H1 (cell line): ENCODE results near the gene POLG.

Experiments
- EZH2 ChIP-seq: fragments of 200-600 bp; sonication (generic); IDR thresholded peaks from 2 replicates; pipeline ENCODE4 v1.7.1; 2012; ENCODE audit warnings: low read depth, mild to moderate bottlenecking, moderate library complexity, low read length, inconsistent platforms; ENCODE audit not compliant: severe bottlenecking
- SIN3A ChIP-seq, 2 experiments: IDR thresholded peaks in 1 of 2; conservative IDR thresholded peaks in 1 of 2; 2 replicates each; pipeline ENCODE4 v1.6.1; 2011 to 2012; ENCODE audit warnings: low read length in 2 of 2, improper control_type of control experiment in 1 of 2, low read depth in 1 of 2, mild to moderate bottlenecking in 1 of 2
- TF ChIP-seq, protein P1 (sequence below): IDR thresholded peaks from 2 replicates; pipeline ENCODE4 v1.6.1; 2012; ENCODE audit warnings: inconsistent platforms
- TF ChIP-seq, protein P2 (sequence below), 3 experiments: IDR thresholded peaks; 1 replicate in 2 of 3; 2 replicates in 1 of 3; pipeline versions ENCODE4 v1.5.1 to v1.6.1; 2011; ENCODE audit warnings: low read length in 3 of 3, mild to moderate bottlenecking in 3 of 3, inconsistent platforms in 2 of 3, low read depth in 1 of 3, moderate library complexity in 1 of 3; ENCODE audit not compliant: insufficient read depth in 1 of 3; ENCODE audit errors: control extremely low read depth in 1 of 3

DNA sequence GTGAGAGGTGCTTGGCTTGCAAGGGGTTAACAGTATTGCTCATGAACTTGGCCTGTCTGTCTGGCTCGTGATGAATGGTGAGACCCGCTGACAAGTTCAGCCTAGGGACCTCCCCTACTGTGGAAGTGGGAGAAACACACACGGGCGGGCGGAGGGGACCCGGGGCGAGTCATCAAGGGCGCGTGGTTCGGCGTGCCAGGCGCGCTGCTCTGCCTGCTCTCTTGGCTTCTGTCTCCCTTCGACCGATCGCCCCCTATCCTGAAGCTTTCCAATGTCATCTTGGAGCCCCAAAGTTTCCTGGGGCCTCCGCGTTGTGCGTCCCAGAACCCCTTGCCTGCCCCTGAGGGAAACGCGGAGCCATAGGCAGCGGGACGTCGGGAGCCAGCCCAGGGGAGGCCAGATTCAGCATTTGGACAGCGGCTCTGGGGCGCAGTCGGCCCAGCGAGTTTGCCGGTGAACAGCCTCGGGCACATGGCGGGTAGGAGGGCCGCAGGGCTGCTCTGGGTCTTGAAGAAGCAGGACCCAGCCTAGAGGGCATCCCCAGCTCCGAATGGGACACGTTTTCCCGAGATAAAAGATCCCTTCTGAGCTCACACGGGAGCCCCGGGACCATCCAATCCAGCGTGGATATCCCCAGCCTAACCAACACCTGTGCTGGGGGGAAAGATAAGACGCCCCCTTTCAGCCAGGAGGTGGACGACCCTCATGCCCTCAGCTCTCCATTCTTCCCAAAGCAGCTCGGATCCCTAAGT lies 27.0 kb upstream of the POLG start:
- TF ChIP-seq, protein P1, sequence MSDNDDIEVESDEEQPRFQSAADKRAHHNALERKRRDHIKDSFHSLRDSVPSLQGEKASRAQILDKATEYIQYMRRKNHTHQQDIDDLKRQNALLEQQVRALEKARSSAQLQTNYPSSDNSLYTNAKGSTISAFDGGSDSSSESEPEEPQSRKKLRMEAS: peak; percentile 99
- TF ChIP-seq, protein P2, sequence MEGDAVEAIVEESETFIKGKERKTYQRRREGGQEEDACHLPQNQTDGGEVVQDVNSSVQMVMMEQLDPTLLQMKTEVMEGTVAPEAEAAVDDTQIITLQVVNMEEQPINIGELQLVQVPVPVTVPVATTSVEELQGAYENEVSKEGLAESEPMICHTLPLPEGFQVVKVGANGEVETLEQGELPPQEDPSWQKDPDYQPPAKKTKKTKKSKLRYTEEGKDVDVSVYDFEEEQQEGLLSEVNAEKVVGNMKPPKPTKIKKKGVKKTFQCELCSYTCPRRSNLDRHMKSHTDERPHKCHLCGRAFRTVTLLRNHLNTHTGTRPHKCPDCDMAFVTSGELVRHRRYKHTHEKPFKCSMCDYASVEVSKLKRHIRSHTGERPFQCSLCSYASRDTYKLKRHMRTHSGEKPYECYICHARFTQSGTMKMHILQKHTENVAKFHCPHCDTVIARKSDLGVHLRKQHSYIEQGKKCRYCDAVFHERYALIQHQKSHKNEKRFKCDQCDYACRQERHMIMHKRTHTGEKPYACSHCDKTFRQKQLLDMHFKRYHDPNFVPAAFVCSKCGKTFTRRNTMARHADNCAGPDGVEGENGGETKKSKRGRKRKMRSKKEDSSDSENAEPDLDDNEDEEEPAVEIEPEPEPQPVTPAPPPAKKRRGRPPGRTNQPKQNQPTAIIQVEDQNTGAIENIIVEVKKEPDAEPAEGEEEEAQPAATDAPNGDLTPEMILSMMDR (IDR thresholded peaks at IDR 0.05; ENCODE audit: control extremely low read depth in 1 of 3, insufficient read depth in 1 of 3, low read depth in 1 of 3, low read length in 3 of 3): no peak
- TF ChIP-seq EZH2: peak; percentile 86
- peak; percentile 96 to 99 for TF ChIP-seq SIN3A (conservative IDR thresholded peaks at IDR 0.05 in 1 of 2, IDR thresholded peaks at IDR 0.05 in 1 of 2; ENCODE audit: low read depth in 1 of 2, low read length in 2 of 2)
